ENCODE data around the gene ZNF593.

The ZNF593 gene

DNA sequence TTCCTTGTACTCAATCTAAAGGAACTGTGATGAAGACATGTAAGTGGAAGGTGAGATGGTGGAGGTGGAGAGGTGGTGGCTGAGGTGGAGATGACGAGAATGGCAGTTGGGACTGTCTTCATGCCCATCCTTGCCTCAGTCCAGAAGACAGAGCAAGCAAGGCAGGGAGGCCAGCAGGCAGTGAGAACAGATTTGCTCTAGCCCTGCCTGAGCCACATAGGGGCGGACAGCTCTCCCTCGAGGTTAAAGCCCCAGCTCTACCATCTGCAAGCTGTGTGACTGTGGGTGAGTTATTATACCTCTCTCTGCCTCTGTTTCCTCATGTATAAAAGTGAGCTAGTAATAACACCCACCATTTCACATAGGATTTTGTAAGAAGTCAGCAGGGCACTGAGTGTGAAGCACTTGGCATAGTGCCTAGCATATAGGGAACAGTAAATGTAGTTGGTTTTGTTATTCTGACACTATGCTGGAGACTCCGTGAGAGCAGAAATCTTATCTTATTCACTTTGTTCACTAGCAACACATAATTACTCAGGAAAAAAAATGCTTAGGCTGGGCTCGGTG is 15.7 kb upstream of the ZNF593 start:
- DNase-seq, result no peak

- DNase-seq, result no peak
Observed at GRCh38 chr1:26154750-26155149, 15.0 kb upstream of the ZNF593 start.

DNA sequence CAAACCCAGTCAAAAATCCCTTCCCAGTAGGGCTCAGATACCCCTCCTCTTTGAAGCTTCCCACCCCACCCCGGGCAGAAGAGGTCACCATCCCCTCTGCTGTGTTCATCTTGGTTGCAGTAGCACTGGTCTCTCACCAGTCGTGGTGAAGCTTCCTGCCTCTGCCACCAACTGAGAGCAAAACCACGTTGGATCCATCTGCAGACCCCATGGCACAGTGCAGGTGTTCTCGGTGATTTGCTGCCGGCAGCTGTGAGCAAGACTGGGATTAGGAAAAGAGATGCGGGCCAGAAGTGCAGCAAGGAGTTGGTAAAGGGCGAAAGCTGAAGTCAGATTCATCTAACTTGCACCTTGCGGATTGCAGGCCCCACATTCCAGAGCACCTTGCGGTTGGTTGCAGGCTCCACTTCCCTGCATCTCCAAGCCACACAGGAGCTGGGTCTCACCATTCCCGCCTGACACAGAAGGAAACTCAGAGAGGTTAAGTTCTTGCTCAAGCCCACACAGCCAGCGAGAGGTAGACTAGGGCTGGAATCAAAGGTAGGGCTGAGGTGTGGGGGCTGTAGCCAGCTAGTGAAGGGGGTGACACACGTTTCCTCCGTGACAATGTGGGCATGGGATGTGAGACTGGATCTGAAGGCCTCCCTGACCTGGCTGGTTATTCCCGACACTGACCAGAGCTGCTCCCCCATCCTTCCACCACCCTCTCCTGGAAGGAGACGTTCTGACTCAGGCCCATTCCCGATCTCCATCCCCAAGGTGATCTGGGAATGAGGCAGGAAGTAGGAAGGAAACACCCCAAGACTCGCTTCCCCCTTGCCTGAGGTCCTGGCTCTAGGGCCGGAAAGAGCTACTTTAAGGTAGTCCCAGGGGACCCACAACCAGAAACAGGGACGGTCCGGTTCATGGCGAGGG is 14.1 kb upstream of the ZNF593 start:
- no peak for DNase-seq

DNA sequence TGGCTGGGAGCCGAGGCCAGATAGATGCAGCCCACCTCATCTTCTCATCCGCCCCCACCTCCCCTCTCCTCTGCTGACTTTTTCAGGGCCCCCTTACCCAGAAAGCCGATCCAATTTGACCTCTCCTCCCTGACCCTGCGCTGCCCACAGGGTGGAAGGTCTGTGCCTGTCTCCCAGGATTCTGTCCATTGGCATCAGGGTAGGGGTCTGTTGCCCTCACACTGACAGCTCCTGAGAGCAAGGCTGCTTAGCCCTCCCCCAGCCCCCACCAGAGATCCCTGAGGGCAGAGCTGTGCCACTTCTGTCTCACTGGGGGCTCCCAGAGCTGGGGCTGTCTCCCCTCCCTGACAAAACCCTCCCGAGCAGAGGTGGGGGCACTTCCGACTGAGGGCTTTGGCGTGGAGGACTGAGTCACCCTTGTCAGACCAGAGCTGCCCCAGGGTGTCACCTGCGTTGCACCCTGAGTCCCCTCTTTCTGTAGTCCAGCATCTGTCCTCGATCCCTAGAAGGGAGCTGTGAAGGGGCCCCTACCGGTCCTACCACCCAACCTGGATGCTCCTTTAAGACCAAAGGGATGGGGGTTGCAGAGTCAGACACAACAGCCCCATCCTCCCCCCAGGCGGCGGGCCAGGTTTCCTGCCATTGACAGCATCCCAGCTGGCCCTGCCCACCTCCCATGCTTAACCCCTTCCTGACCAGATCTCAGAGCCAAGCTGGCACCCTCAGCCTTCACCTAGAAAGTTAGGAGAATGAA is 13.2 kb upstream of the ZNF593 start:
- no peak for DNase-seq

- no peak for DNase-seq
Observed at GRCh38 chr1:26158271-26158907, 11.3 kb upstream of the ZNF593 start.

DNA sequence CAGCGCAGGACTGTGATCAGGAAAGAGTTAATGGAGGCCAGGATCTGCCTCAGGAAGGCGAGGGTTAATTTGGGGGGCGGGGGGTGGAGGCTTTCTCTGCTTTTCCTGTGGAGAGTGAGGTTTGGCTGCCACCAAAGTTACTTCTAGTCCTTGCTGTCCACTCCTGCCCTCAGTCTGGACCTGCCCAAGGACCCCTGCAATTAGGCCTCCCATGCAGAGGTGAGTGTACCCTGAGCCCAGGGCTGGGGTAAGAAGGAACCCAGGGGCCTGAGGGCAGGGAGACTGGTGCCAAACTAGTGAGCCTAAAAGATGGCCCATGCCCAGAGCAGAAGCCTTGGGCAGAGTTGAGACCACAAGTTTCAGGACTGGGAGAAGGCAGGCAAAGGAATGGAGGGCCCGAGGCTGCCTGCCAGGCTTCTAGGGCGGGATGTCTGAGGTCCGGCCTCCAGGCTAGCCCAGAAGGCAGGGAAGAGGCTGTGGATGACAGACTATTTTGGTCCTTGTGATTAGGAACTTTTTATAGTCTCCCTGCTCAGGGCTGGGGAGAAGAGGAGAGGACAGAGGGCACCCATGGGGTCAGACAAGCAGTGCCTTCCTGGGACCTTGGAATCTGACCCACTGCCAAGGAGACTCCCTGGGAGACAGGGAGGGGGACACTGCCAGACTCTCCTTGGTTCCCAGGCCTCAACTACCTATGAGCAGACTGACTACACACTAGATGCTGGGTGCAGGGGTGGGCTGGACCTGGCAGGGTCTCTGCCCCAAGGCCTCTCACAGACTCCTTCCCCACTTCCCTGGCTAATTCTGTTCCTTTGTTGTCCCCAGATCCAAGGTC is 10.6 kb upstream of the ZNF593 start, which contains the start of gene FAM110D:
Gene FAM110D (plus strand): TSS at position 172 of the 835 bp plus-strand sequence. CDS start 2,213 bp downstream, outside the sequence.
- no peak for DNase-seq

DNA sequence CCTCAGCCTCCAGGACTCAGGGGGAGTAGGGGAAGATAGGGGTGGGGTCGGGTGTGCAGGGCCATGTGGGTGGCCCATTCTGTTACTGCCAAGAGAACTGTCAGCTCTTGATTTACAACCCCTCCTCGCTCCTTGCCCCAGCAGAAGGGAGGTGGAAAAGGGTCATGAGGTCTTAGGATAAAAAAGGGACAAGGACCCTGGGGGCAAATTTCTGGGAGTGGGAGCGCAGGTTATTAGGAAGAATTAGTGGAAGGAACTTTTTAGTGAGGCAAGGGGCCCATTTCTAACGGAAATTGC is 10.0 kb upstream of the ZNF593 start:
- DNase-seq, result no peak

GRCh38 chr1:26160527-26161414 is 8.9 kb upstream of the ZNF593 start:
- peak; percentile 73 for DNase-seq

DNA sequence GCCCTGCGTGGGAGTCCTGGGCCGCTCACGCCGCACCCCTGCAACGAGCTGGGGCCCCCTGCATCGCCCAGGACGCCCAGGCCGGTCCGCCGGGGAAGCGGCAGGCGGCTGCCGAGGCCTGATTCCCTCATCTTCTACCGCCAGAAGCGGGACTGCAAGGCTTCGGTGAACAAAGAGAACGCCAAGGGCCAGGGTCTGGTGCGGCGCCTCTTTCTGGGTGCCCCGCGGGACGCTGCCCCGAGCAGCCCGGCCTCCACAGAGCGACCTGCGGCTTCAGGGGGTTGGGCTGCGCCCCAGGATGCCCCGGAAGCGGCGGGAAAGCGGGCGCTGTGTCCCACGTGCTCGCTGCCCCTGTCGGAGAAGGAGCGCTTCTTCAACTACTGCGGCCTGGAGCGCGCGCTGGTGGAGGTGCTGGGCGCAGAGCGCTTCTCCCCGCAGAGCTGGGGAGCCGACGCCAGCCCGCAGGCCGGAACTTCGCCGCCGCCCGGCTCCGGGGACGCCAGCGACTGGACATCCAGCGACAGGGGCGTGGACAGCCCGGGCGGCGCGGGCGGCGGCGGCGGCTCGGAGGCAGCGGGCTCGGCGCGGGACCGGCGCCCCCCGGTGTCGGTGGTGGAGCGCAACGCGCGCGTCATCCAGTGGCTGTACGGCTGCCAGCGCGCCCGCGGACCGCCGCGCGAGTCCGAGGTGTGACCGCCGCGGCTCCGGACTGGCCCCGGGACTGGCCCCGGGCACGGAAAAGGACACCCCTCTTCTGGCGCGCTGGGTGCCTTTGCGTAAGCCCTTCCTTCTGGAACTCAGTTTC is 8.1 kb upstream of the ZNF593 start:
- peak; percentile 76 for DNase-seq

GRCh38 chr1:26162220-26162709 is 7.4 kb upstream of the ZNF593 start:
- peak; percentile 45 for DNase-seq

GRCh38 chr1:26163684-26164035 is 6.0 kb upstream of the ZNF593 start:
- no peak for DNase-seq

- DNase-seq, result no peak
Observed at GRCh38 chr1:26164036-26164860, 5.5 kb upstream of the ZNF593 start.

DNA sequence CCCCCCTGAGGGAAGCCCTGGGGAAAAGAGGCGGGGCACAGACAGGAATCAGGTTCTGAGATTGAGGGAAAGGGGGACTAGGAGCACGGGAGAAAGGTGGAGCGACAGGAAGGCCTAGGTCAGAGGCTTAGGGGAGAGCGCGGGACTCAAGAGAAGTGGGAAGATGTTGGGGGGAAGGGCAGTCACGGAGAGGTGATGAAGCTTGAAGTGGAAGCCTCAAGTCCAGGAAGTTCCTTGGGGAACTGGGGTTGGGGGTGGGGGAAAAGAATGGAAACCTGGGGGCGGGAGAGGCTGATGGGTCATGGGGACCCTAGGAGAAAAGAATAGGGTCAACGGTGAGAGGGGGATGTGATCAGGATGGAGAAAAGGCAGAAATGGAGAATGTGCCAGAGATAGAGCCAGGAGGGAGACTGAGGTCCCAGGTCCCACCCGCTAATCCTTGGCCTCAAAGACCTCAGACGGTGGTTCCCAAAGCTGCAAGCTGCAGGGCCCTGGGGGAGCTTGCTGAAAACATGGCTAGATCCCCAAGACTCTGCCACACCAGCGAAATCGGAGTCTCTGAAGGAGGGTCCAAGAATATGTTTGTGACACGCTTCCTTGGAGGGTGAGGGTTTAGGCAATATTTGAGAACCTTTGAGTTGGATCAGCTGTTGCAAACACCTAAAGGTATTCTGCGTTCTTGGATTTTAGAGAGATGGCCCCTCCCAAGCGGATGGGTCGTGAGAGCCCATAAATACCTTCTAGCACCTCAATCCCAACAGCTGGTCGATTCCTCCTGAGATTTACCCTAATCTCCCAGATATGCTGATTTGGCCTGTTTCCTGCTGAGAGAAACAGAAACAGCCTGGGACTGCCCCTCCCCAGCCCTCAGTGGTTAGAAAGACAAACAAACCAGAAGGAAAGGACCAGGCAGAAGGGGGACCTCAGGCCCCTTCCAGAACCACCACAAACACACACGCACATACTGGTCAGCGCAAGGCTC is 4.6 kb upstream of the ZNF593 start:
- DNase-seq, result no peak

- DNase-seq, result no peak
Observed at GRCh38 chr1:26166719-26167281, 2.9 kb upstream of the ZNF593 start.

DNA sequence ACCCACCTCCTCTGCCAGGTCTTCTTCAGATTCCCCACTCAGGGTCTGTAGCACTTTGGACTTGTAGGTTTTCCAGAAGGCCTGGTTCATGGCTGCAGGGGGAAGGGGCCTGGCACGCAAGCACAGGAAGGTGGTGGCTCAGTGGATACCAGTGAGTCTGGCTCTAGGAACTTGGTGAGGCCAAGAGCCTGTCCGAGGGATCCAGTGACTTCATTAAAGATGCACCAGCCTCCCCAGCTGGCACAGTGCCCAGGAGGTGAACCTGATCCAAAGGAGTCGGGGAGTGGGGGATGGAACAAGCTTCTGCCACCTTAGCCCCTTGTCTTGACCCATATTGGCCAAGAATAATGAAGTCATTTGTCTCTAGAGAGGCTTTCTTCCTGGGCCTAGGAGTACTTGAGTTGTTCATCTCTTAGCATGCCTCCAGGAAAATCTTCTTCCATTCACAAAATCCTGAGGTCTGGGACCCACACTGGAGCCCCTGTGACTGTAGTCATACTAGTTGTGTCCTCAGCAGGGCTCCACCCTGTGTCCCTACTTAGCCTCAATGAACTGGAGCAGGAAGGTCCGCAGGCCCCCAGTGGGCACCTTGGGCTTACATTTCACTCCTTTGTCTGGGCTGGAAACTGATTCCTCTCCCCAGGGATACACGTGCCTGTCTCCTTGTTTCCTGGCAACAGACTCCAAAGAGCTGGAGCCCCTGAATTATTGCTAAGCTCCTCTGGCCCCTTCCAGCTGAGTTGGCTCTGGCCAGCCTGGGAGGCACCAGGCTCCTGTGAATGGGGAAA is 1.1 kb upstream of the ZNF593 start, which contains the start of gene C1orf232:
Gene C1orf232 (minus strand): TSS at position 554 of the 788 bp plus-strand sequence. CDS start 464 bp downstream, at position 90.
- DNase-seq, result no peak

GRCh38 chr1:26169198-26169554 is 532 bp upstream of the ZNF593 start:
- no peak for DNase-seq

- DNase-seq, result no peak
Observed at GRCh38 chr1:26170472-26170821, 739 bp downstream of the ZNF593 start.

All from hematopoietic multipotent progenitor cell treated with erythropoietin and hydrocortisone succinate and interleukin-3 and kit ligand, for 8 days (in vitro differentiated cells).